Lung (tissue), 12 donors: ENCODE results near the gene GABBR2. TPM values are rescaled to one million over a fixed set of nuclear protein-coding genes. Genes with fewer than 3 reads are reported as not detected.

Source experiments
- ATAC-seq: fragments of 200-7000 bp; cut with Tn5 transposase; one replicate; pipeline ENCODE4 v1.9.1; 2020; ENCODE audit warnings: moderate number of reproducible peaks; ENCODE audit not compliant: insufficient read depth, low FRiP score
- DNase-seq, 3 donors: peaks; one replicate each; pipeline ENCODE4 v3.0.0-alpha.2; 2013 to 2017
- H3K27ac ChIP-seq, 2 donors: one replicate each; pipeline ENCODE4 v1.5.1; 2013; ENCODE audit warnings: mild to moderate bottlenecking in 2 of 2, moderate library complexity in 2 of 2, control low read depth in 1 of 2, inconsistent platforms in 1 of 2, low read depth in 1 of 2, low read length in 1 of 2
- H3K27me3 ChIP-seq, 3 donors: one replicate each; pipeline ENCODE4 v1.5.1; 2013; ENCODE audit warnings: low read length in 2 of 3; ENCODE audit not compliant: control insufficient read depth in 3 of 3, insufficient read depth in 3 of 3
- H3K36me3 ChIP-seq, 4 donors: one replicate each; pipeline ENCODE4 v1.5.1; 2013; ENCODE audit warnings: low read length in 4 of 4, mild to moderate bottlenecking in 1 of 4, moderate library complexity in 1 of 4; ENCODE audit not compliant: control insufficient read depth in 4 of 4, insufficient read depth in 4 of 4
- H3K4me1 ChIP-seq, 5 donors: one replicate each; pipeline ENCODE4 v1.5.1; 2013; ENCODE audit warnings: low read length in 5 of 5, mild to moderate bottlenecking in 2 of 5, moderate library complexity in 1 of 5; ENCODE audit not compliant: control insufficient read depth in 5 of 5, insufficient read depth in 5 of 5
- H3K4me3 ChIP-seq: one replicate; pipeline ENCODE4 v1.5.1; 2013; ENCODE audit warnings: mild to moderate bottlenecking, control low read depth, moderate library complexity
- H3K9ac ChIP-seq, 2 donors: one replicate each; pipeline ENCODE4 v1.5.1; 2013; ENCODE audit warnings: low read length in 2 of 2, control low read depth in 1 of 2; ENCODE audit not compliant: insufficient read depth in 1 of 2
- H3K9me3 ChIP-seq, 4 donors: one replicate each; pipeline ENCODE4 v1.5.1; 2013; ENCODE audit warnings: low read length in 3 of 4, mild to moderate bottlenecking in 1 of 4, moderate library complexity in 1 of 4; ENCODE audit not compliant: control insufficient read depth in 4 of 4, insufficient read depth in 3 of 4
- WGBS, 2 donors: extraction: QIAGEN DNeasy Blood & Tissue Kit; methylation state at CpG; one replicate each; pipeline ENCODE4 v1.1.7; 2013; 5-methylcytosine and 5-hydroxymethylcytosine counted together
- polyA plus RNA-seq, 2 donors: library from polyadenylated mRNA; stranded (reverse); fragments of 200-250 nt; gene quantifications; one replicate each; pipeline ENCODE4 v1.2.1, GENCODE V29; 2013
- total RNA-seq, 2 donors: library from RNA; depleted of rRNA in 1 of 2; stranded (reverse); fragments of >200 nt in 1 of 2; gene quantifications; one replicate each; pipeline ENCODE4 v1.2.1, GENCODE V29; 2014 to 2021
- TF ChIP-seq, protein P1 (sequence below): IDR thresholded peaks from 2 replicates; pipeline ENCODE4 v1.5.1; 2012; ENCODE audit warnings: mild to moderate bottlenecking; ENCODE audit errors: control extremely low read depth, extremely low read depth
- donor health status: control.
- donor health status: control.
- donor health status: Bipolar disorder and iron deficiency.
- donor health status: healthy.
- donor health status: DM: yes; HTN: yes; CAD: no.

The GABBR2 gene
- total and polyA plus RNA-seq, 4 donors = 0.40 to 1.8 (median 0.64) TPM

DNA sequence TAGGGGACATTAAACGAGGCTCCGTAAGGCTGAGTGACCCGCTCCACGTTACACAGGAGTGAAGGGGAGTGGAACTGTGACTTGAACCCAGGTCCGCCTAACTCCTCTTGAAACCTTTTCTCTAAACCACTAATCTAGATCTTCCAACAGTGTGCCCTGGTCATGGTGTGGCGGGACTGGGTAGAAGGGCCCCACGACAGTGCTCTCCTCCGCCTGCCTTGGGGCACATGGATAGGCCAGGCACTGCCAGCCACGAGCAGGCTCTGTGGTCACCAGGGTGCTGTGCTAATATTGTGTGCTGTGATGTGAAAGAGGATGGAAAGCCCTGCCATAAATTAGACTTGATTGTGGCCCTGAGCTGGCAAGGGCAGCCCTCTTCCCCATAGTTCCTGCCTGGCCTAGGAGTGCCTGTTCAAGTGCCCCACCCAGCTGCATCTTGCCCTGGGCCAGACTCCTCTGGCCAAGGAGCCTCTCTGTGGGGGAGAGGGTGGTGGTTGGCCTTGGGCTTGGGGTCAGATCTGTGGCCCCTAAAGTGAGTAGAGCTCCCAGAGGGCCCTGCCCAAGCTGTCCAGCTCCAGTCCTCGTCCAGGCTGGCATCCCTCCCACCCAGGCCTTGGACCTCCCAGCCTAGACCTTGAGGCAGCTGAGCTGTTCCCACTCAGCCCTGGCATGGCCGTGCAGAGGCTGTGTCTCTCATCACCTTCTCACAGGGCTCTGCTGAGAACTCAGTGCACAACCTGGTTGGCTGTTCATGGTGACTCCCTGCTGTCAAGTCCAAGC lies 385.5 kb downstream of the GABBR2 start:
- peaks cover 0 to 7% (median 0%) of the 10 kb centered on the region in 5 donors for H3K4me1 ChIP-seq
- ATAC-seq (no peak), DNase-seq (no peak)
- H3K27me3 ChIP-seq = no peaks in the 10 kb centered on the region
- TF ChIP-seq, protein P1, sequence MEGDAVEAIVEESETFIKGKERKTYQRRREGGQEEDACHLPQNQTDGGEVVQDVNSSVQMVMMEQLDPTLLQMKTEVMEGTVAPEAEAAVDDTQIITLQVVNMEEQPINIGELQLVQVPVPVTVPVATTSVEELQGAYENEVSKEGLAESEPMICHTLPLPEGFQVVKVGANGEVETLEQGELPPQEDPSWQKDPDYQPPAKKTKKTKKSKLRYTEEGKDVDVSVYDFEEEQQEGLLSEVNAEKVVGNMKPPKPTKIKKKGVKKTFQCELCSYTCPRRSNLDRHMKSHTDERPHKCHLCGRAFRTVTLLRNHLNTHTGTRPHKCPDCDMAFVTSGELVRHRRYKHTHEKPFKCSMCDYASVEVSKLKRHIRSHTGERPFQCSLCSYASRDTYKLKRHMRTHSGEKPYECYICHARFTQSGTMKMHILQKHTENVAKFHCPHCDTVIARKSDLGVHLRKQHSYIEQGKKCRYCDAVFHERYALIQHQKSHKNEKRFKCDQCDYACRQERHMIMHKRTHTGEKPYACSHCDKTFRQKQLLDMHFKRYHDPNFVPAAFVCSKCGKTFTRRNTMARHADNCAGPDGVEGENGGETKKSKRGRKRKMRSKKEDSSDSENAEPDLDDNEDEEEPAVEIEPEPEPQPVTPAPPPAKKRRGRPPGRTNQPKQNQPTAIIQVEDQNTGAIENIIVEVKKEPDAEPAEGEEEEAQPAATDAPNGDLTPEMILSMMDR = no peak
- no peak overlapping the region for H3K9ac ChIP-seq
- no peak overlapping the region for H3K27ac ChIP-seq
- no peaks in the 10 kb centered on the region for H3K9me3 ChIP-seq
- 92 to 94% methylated on average over 11 of the region's 11 CpGs for WGBS, 2 donors
- no peaks in the 10 kb centered on the region for H3K36me3 ChIP-seq
- no peak overlapping the region for H3K4me3 ChIP-seq

GRCh38 chr9:98321269-98321668 lies 387.5 kb downstream of the GABBR2 start:
- Histone ChIP-seq H3K27me3 (no peaks in the 10 kb centered on the region), H3K36me3 (no peaks in the 10 kb centered on the region), H3K4me3 (no peak overlapping the region), H3K9ac (no peak overlapping the region), H3K4me1 (peaks cover 0 to 7% (median 0%) of the 10 kb centered on the region in 5 donors), H3K9me3 (no peaks in the 10 kb centered on the region), H3K27ac (no peak overlapping the region)
- WGBS, 2 donors = 90 to 95% methylated on average over 4 of the region's 4 CpGs
- TF ChIP-seq, protein P1 = no peak
- ATAC-seq (no peak), DNase-seq (no peak)

DNA sequence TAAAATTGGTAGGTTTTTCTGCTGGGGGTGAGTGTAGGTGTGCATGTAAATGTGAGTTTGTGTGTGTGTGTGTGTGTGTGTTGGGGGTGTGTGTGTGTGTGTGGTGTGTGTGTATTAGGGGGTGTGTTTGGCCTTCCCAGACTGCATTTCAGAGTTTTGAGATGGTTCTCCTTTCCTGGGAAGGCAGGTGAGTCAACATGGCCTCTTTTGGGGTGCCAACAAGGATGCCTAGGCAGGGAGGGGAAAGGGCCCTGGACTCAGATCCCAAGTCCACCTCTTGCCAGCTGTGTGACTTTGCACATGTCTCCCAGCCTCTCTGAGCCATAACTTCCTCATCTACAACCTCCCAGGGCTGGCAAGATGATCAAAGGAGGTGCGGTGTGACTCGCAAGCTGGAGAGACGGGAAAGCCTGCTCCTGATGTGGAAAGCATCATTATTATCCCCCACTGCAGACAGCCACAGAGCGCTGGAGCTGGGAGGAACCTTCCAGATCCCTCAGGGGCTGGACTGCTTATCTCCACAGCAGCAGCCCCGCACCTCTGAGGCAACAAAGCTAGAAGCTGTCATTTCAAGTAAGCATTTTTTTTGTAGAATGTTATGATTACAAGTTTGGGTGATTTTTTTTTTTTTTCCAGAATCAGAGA lies 389.8 kb downstream of the GABBR2 start:
- 84 to 87% methylated on average over 5 of the region's 5 CpGs for WGBS, 2 donors
- H3K9ac ChIP-seq = no peak overlapping the region
- H3K27ac ChIP-seq = no peak overlapping the region
- TF ChIP-seq, protein P1 = no peak
- no peaks in the 10 kb centered on the region for H3K27me3 ChIP-seq
- no peak for ATAC-seq
- no peaks in the 10 kb centered on the region for H3K36me3 ChIP-seq
- no peaks in the 10 kb centered on the region for H3K9me3 ChIP-seq
- no peak for DNase-seq
- peaks cover 0 to 7% (median 0%) of the 10 kb centered on the region in 5 donors for H3K4me1 ChIP-seq
- H3K4me3 ChIP-seq = no peak overlapping the region
